Left lung (tissue), 10 donors: ENCODE results near the gene ERC2. TPM values are rescaled to one million over a fixed set of nuclear protein-coding genes. Genes with fewer than 3 reads are reported as not detected.

Source experiments
- ATAC-seq: fragments of 200-7000 bp; cut with Tn5 transposase; one replicate; pipeline ENCODE4 v1.9.1; 2020; ENCODE audit warnings: moderate library complexity
- DNase-seq, 4 donors: peaks; one replicate each; pipeline ENCODE4 v3.0.0-alpha.2; 2013 to 2020
- H3K27ac ChIP-seq, 2 donors: fragments of 200-600 bp; sonication (generic) in 1 of 2; one replicate each; pipeline versions ENCODE4 v1.5.0 to v1.8.0; 2020 to 2021
- H3K27me3 ChIP-seq, 2 donors: fragments of 200-600 bp; sonication (generic) in 1 of 2; one replicate each; pipeline versions ENCODE4 v1.5.0 to v1.8.0; 2020 to 2021
- H3K36me3 ChIP-seq, 2 donors: fragments of 200-600 bp; sonication (generic) in 1 of 2; one replicate each; pipeline versions ENCODE4 v1.5.0 to v1.8.0; 2020 to 2021
- H3K4me1 ChIP-seq, 2 donors: fragments of 200-600 bp; one replicate each; pipeline ENCODE4 v1.8.0; 2021
- H3K4me3 ChIP-seq, 2 donors: fragments of 200-600 bp; sonication (generic) in 1 of 2; one replicate each; pipeline versions ENCODE4 v1.5.0 to v1.8.0; 2020 to 2021; ENCODE audit warnings: mild to moderate bottlenecking in 1 of 2
- H3K9me3 ChIP-seq, 2 donors: fragments of 200-600 bp; sonication (generic) in 1 of 2; one replicate each; pipeline versions ENCODE4 v1.5.0 to v1.8.0; 2020 to 2021
- CTCF ChIP-seq, 2 donors: fragments of 200-600 bp; sonication (generic) in 1 of 2; IDR thresholded peaks; one replicate each; pipeline versions ENCODE4 v1.5.0 to v1.8.0; 2021; ENCODE audit warnings: antibody characterized with exemption in 2 of 2
- intact Hi-C, 2 donors: fragments of 100-400 bp; cut with DNase I; formaldehyde crosslinking; loops; one replicate each; pipeline versions ENCODE4 v1.11.2 to v1.14.2; 2022
- polyA plus RNA-seq, 6 donors: library from polyadenylated mRNA; unstranded; fragments of 120-200 nt; gene quantifications; one replicate each; pipeline ENCODE4 v1.2.1, GENCODE V29; 2013; ENCODE audit not compliant: insufficient read length in 6 of 6
- total RNA-seq, 2 donors: library from RNA; stranded (reverse); fragmentation: NEBNext Ultra II Directional; extraction: Animal tissue kit (Norgen Biotek cat#: 25700); gene quantifications; one replicate each; pipeline ENCODE4 v1.2.1, GENCODE V29; 2021
- donor health status: DM: no; HTN: yes; CAD: no.
- donor health status: DM: no; HTN: no; CAD: no.

The ERC2 gene
- total and polyA plus RNA-seq, 8 donors, result 1.6 to 3.3 (median 2.1) TPM

GRCh38 chr3:55978953-55979352, 489.3 kb downstream of the ERC2 start:
- Histone ChIP-seq H3K4me3 (no peak overlapping the region), H3K27ac (no peak overlapping the region), H3K4me1 (no peaks in the 10 kb centered on the region), H3K9me3 (no peaks in the 10 kb centered on the region), H3K27me3 (no peaks in the 10 kb centered on the region), H3K36me3 (no peaks in the 10 kb centered on the region)
- DNase-seq (no peak), ATAC-seq (no peak)
- no peak for TF ChIP-seq CTCF (IDR thresholded peaks at IDR 0.05)
- intact Hi-C loops, result no loop called here

GRCh38 chr3:55974421-55975165, 493.7 kb downstream of the ERC2 start:
- Histone ChIP-seq H3K4me1 (no peaks in the 10 kb centered on the region), H3K27ac (no peak overlapping the region), H3K4me3 (no peak overlapping the region), H3K9me3 (no peaks in the 10 kb centered on the region), H3K27me3 (no peaks in the 10 kb centered on the region), H3K36me3 (no peaks in the 10 kb centered on the region)
- intact Hi-C loops, result no loop called here
- TF ChIP-seq CTCF (IDR thresholded peaks at IDR 0.05), result no peak
- ATAC-seq (no peak), DNase-seq (no peak)

GRCh38 chr3:55969634-55970033, 498.6 kb downstream of the ERC2 start:
- no peaks in the 10 kb centered on the region for H3K36me3 ChIP-seq
- no peak overlapping the region for H3K27ac ChIP-seq
- DNase-seq, result no peak
- H3K9me3 ChIP-seq, result no peaks in the 10 kb centered on the region
- intact Hi-C loops, result no loop called here
- no peak for TF ChIP-seq CTCF (IDR thresholded peaks at IDR 0.05)
- ATAC-seq, result no peak
- no peaks in the 10 kb centered on the region for H3K4me1 ChIP-seq
- no peaks in the 10 kb centered on the region for H3K27me3 ChIP-seq
- H3K4me3 ChIP-seq, result no peak overlapping the region

- TF ChIP-seq CTCF (IDR thresholded peaks at IDR 0.05), result no peak
- Histone ChIP-seq H3K4me3 (no peak overlapping the region), H3K36me3 (no peaks in the 10 kb centered on the region), H3K27me3 (no peaks in the 10 kb centered on the region), H3K4me1 (no peaks in the 10 kb centered on the region), H3K27ac (no peak overlapping the region), H3K9me3 (no peaks in the 10 kb centered on the region)
- intact Hi-C loops, result no loop called here
- ATAC-seq (no peak), DNase-seq (no peak)
Observed at GRCh38 chr3:55968331-55968730, 499.9 kb downstream of the ERC2 start.

GRCh38 chr3:55966566-55966965, 501.7 kb downstream of the ERC2 start:
- Histone ChIP-seq H3K4me1 (no peaks in the 10 kb centered on the region), H3K27me3 (no peaks in the 10 kb centered on the region), H3K4me3 (no peak overlapping the region), H3K9me3 (no peaks in the 10 kb centered on the region), H3K36me3 (no peaks in the 10 kb centered on the region), H3K27ac (no peak overlapping the region)
- ATAC-seq, result no peak
- DNase-seq, result no peak
- TF ChIP-seq CTCF (IDR thresholded peaks at IDR 0.05), result no peak
- intact Hi-C loops, result no loop called here
